Measurements from ENCODE around the gene SIGLEC11. TPM values are rescaled to one million over a fixed set of nuclear protein-coding genes. Genes with fewer than 3 reads are reported as not detected.
"Not testable (repeated sequence)": the region's sequence is repeated elsewhere in the genome, so short reads cannot be mapped to it uniquely, and the experiment has no call there.

SIGLEC11 gene
- polyA plus RNA-seq, 1 donor from 2014 or later, result not detected

GRCh38 chr19:49950590-49950948 is 10.4 kb downstream of the SIGLEC11 start:
- Histone ChIP-seq H3K9me2 (ENCODE audit: insufficient read depth, low read length) (no peaks in the 10 kb centered on the region), H3K27me3 (ENCODE audit: insufficient read depth, low read depth, low read length) (no peaks in the 10 kb centered on the region), H3K4me2 (ENCODE audit: low read length) (no peak overlapping the region), H3K9ac (ENCODE audit: low read length) (no peak overlapping the region), H3K4me3 (ENCODE audit: low read length) (no peak overlapping the region), H3K79me2 (replicated peaks; ENCODE audit: insufficient read depth, low read length) (no peaks in the 10 kb centered on the region), H3K9me3 (ENCODE audit: low read length) (no peaks in the 10 kb centered on the region), H4K20me1 (ENCODE audit: insufficient read depth) (no peaks in the 10 kb centered on the region), H3K36me3 (ENCODE audit: insufficient read depth, low read length) (no peaks in the 10 kb centered on the region), H2AFZ (ENCODE audit: low read depth, low read length) (no peak overlapping the region), H3K27ac (ENCODE audit: low read length) (no peak overlapping the region), H3F3A (ENCODE audit: insufficient read depth, low read length, poor library complexity, severe bottlenecking) (no peaks in the 10 kb centered on the region)
- TF ChIP-seq MXI1 (conservative IDR thresholded peaks at IDR 0.05; ENCODE audit: poor library complexity, severe bottlenecking) (no peak), POLR2AphosphoS5 (IDR thresholded peaks at IDR 0.05) (no peak), EP300 (conservative IDR thresholded peaks at IDR 0.05; ENCODE audit: poor library complexity, severe bottlenecking) (no peak)

DNA sequence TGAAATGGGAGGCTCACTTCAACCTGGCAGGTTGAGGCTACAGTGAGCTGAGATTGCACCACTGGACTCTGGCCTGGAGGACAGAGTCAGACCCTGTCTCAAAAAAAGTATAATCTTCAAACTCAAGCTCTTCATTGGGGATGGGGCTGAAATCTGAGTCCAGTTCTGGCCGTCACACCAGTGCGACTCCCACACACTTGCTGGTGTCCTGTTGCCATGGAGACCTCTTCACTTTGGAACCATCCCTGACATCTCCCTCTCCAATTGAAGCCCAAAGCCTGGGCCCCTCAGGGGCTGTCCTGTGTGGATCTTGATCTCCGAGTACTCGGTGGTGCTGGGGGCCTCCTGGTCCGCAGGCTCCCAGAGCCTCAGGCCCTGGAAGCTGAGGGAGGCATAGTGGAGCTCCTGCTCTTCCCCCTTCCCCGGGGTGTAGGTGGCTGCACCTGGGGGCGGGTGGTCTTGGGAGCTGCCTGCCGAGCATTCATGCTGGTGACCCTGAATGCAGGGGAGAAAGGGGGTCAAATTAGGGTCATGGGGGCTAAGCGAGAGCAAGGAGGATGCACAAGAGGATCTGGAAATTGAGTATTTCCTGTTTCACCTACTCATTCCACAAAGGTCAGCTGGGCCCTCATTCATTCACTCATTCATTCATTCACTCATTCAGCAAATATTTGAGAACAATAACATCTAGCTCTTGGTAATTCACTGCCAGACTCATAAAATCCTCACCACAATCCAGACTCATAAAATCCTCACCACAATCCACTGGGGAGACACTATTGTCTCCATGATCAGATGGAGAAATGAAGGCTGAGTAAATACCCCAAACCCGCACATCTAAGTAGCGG is 11.0 kb downstream of the SIGLEC11 start:
- Histone ChIP-seq H3F3A (ENCODE audit: insufficient read depth, low read length, poor library complexity, severe bottlenecking) (no peaks in the 10 kb centered on the region), H3K9ac (ENCODE audit: low read length) (no peak overlapping the region), H2AFZ (ENCODE audit: low read depth, low read length) (no peak overlapping the region), H3K9me2 (ENCODE audit: insufficient read depth, low read length) (no peaks in the 10 kb centered on the region), H3K79me2 (replicated peaks; ENCODE audit: insufficient read depth, low read length) (no peaks in the 10 kb centered on the region), H4K20me1 (ENCODE audit: insufficient read depth) (no peaks in the 10 kb centered on the region), H3K36me3 (ENCODE audit: insufficient read depth, low read length) (no peaks in the 10 kb centered on the region), H3K27me3 (ENCODE audit: insufficient read depth, low read depth, low read length) (no peaks in the 10 kb centered on the region), H3K4me3 (ENCODE audit: low read length) (no peak overlapping the region), H3K9me3 (ENCODE audit: low read length) (no peaks in the 10 kb centered on the region), H3K4me2 (ENCODE audit: low read length) (no peak overlapping the region), H3K27ac (ENCODE audit: low read length) (no peak overlapping the region)
- TF ChIP-seq EP300 (conservative IDR thresholded peaks at IDR 0.05; ENCODE audit: poor library complexity, severe bottlenecking) (no peak), SMC3 (conservative IDR thresholded peaks at IDR 0.05; ENCODE audit: poor library complexity) (no peak), RAD21 (conservative IDR thresholded peaks at IDR 0.05) (no peak), POLR2AphosphoS5 (IDR thresholded peaks at IDR 0.05) (no peak), EZH2 (IDR thresholded peaks at IDR 0.05; ENCODE audit: borderline replicate concordance, insufficient read depth, low read length, poor library complexity, severe bottlenecking) (no peak)
- TF ChIP-seq, protein P1, sequence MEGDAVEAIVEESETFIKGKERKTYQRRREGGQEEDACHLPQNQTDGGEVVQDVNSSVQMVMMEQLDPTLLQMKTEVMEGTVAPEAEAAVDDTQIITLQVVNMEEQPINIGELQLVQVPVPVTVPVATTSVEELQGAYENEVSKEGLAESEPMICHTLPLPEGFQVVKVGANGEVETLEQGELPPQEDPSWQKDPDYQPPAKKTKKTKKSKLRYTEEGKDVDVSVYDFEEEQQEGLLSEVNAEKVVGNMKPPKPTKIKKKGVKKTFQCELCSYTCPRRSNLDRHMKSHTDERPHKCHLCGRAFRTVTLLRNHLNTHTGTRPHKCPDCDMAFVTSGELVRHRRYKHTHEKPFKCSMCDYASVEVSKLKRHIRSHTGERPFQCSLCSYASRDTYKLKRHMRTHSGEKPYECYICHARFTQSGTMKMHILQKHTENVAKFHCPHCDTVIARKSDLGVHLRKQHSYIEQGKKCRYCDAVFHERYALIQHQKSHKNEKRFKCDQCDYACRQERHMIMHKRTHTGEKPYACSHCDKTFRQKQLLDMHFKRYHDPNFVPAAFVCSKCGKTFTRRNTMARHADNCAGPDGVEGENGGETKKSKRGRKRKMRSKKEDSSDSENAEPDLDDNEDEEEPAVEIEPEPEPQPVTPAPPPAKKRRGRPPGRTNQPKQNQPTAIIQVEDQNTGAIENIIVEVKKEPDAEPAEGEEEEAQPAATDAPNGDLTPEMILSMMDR (IDR thresholded peaks at IDR 0.05; ENCODE audit: poor library complexity, severe bottlenecking), result no peak

- no peaks in the 10 kb centered on the region for H3K36me3 ChIP-seq (ENCODE audit: insufficient read depth, low read length)
- H3K79me2 ChIP-seq (replicated peaks; ENCODE audit: insufficient read depth, low read length), result no peaks in the 10 kb centered on the region
- no peaks in the 10 kb centered on the region for H3K27me3 ChIP-seq (ENCODE audit: insufficient read depth, low read depth, low read length)
- no peak overlapping the region for H3K4me2 ChIP-seq (ENCODE audit: low read length)
- no peaks in the 10 kb centered on the region for H4K20me1 ChIP-seq (ENCODE audit: insufficient read depth)
- no peaks in the 10 kb centered on the region for H3K9me3 ChIP-seq (ENCODE audit: low read length)
- no peak for TF ChIP-seq MXI1 (conservative IDR thresholded peaks at IDR 0.05; ENCODE audit: poor library complexity, severe bottlenecking)
- TF ChIP-seq EZH2 (IDR thresholded peaks at IDR 0.05; ENCODE audit: borderline replicate concordance, insufficient read depth, low read length, poor library complexity, severe bottlenecking), result no peak
- TF ChIP-seq SMC3 (conservative IDR thresholded peaks at IDR 0.05; ENCODE audit: poor library complexity), result no peak
- no peak for TF ChIP-seq TAF1 (IDR thresholded peaks at IDR 0.05; ENCODE audit: low read depth)
- TF ChIP-seq, protein P2, sequence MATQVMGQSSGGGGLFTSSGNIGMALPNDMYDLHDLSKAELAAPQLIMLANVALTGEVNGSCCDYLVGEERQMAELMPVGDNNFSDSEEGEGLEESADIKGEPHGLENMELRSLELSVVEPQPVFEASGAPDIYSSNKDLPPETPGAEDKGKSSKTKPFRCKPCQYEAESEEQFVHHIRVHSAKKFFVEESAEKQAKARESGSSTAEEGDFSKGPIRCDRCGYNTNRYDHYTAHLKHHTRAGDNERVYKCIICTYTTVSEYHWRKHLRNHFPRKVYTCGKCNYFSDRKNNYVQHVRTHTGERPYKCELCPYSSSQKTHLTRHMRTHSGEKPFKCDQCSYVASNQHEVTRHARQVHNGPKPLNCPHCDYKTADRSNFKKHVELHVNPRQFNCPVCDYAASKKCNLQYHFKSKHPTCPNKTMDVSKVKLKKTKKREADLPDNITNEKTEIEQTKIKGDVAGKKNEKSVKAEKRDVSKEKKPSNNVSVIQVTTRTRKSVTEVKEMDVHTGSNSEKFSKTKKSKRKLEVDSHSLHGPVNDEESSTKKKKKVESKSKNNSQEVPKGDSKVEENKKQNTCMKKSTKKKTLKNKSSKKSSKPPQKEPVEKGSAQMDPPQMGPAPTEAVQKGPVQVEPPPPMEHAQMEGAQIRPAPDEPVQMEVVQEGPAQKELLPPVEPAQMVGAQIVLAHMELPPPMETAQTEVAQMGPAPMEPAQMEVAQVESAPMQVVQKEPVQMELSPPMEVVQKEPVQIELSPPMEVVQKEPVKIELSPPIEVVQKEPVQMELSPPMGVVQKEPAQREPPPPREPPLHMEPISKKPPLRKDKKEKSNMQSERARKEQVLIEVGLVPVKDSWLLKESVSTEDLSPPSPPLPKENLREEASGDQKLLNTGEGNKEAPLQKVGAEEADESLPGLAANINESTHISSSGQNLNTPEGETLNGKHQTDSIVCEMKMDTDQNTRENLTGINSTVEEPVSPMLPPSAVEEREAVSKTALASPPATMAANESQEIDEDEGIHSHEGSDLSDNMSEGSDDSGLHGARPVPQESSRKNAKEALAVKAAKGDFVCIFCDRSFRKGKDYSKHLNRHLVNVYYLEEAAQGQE (IDR thresholded peaks at IDR 0.05; ENCODE audit: borderline replicate concordance), result no peak
- no peak for TF ChIP-seq EP300 (conservative IDR thresholded peaks at IDR 0.05; ENCODE audit: poor library complexity, severe bottlenecking)
- TF ChIP-seq, protein P1 (IDR thresholded peaks at IDR 0.05; ENCODE audit: poor library complexity, severe bottlenecking), result no peak
- TF ChIP-seq POLR2AphosphoS5 (IDR thresholded peaks at IDR 0.05), result no peak
- TF ChIP-seq RAD21 (conservative IDR thresholded peaks at IDR 0.05), result no peak
- H3K27ac ChIP-seq (ENCODE audit: low read length), result no peak overlapping the region
- H3K4me3 ChIP-seq (ENCODE audit: low read length), result no peak overlapping the region
- H2AFZ ChIP-seq (ENCODE audit: low read depth, low read length), result no peak overlapping the region
- H3K9me2 ChIP-seq (ENCODE audit: insufficient read depth, low read length), result no peaks in the 10 kb centered on the region
- no peaks in the 10 kb centered on the region for H3F3A ChIP-seq (ENCODE audit: insufficient read depth, low read length, poor library complexity, severe bottlenecking)
- H3K9ac ChIP-seq (ENCODE audit: low read length), result no peak overlapping the region
These were observed 14.6 kb downstream of the SIGLEC11 start for GRCh38 chr19:49946415-49946814.

DNA sequence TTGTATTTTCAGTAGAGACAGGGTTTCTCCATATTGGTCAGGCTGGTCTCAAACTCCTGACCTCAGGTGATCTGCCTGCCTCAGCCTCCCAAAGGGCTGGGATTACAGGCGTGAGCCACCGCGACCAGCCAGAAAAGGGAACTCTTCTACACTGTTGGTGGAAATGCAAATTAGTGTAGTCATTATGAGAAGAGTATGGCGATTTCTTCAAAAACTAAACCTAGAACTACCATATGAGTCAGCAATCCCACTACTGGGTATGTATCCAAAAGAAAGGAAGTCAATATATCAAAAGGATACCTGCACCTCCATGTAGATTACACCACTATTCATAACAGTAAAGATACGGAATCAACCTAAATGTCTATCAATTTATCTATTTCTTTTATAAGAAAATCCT is 16.4 kb downstream of the SIGLEC11 start:
- H3K79me2 ChIP-seq (replicated peaks; ENCODE audit: insufficient read depth, low read length); H3K9ac ChIP-seq (ENCODE audit: low read length); H2AFZ ChIP-seq (ENCODE audit: low read depth, low read length); H4K20me1 ChIP-seq (ENCODE audit: insufficient read depth); H3F3A ChIP-seq (ENCODE audit: insufficient read depth, low read length, poor library complexity, severe bottlenecking); H3K9me2 ChIP-seq (ENCODE audit: insufficient read depth, low read length); H3K27me3 ChIP-seq (ENCODE audit: insufficient read depth, low read depth, low read length); H3K27ac ChIP-seq (ENCODE audit: low read length); H3K4me2 ChIP-seq (ENCODE audit: low read length); H3K4me3 ChIP-seq (ENCODE audit: low read length); H3K9me3 ChIP-seq (ENCODE audit: low read length); H3K36me3 ChIP-seq (ENCODE audit: insufficient read depth, low read length): not testable (repeated sequence)

All from neural cell (in vitro differentiated cells).